Kidney (tissue), 14 donors: ENCODE data around the gene F7. TPM values are rescaled to one million over a fixed set of nuclear protein-coding genes. Genes with fewer than 3 reads are reported as not detected.
A peak's percentile ranks its signal among the peaks of the same experiment; 100 is the strongest.

Experiments
- DNase-seq, 5 donors: peaks; one replicate each; pipeline ENCODE4 v3.0.0-alpha.2; 2013 to 2020
- FAIRE-seq: peaks from 2 replicates; lab custom pipeline; 2012; peaks lifted over from hg19 to GRCh38; lab: Jason Lieb, UNC
- H3K27ac ChIP-seq, 2 donors: one replicate each; pipeline ENCODE4 v1.7.0; 2013; ENCODE audit warnings: low read depth in 2 of 2, low read length in 2 of 2, inconsistent platforms in 1 of 2
- H3K27me3 ChIP-seq: one replicate; pipeline ENCODE4 v1.7.1; 2013; ENCODE audit warnings: low read length, inconsistent platforms; ENCODE audit not compliant: control insufficient read depth, insufficient read depth
- H3K36me3 ChIP-seq, 3 donors: one replicate each; pipeline versions ENCODE4 v1.7.0 to v1.7.1; 2013; ENCODE audit warnings: low read length in 3 of 3, control low read depth in 1 of 3, inconsistent platforms in 1 of 3; ENCODE audit not compliant: insufficient read depth in 3 of 3, control insufficient read depth in 2 of 3
- H3K4me1 ChIP-seq, 3 donors: one replicate each; pipeline versions ENCODE4 v1.7.0 to v1.7.1; 2013; ENCODE audit warnings: low read length in 3 of 3, inconsistent platforms in 1 of 3, low read depth in 1 of 3; ENCODE audit not compliant: control insufficient read depth in 2 of 3, insufficient read depth in 2 of 3
- H3K4me3 ChIP-seq, 3 donors: one replicate each; pipeline versions ENCODE4 v1.7.0 to v1.8.1; 2013; ENCODE audit warnings: low read length in 3 of 3, control low read depth in 1 of 3, inconsistent platforms in 1 of 3
- H3K9ac ChIP-seq, 3 donors: one replicate each; pipeline versions ENCODE4 v1.7.0 to v1.7.1; 2013; ENCODE audit warnings: low read length in 3 of 3, control low read depth in 1 of 3, inconsistent platforms in 1 of 3
- H3K9me3 ChIP-seq, 3 donors: one replicate each; pipeline versions ENCODE4 v1.7.0 to v1.7.1; 2013; ENCODE audit warnings: low read length in 3 of 3, control low read depth in 1 of 3, inconsistent platforms in 1 of 3; ENCODE audit not compliant: control insufficient read depth in 2 of 3, insufficient read depth in 1 of 3
- CTCF ChIP-seq: IDR thresholded peaks from 3 replicates; pipeline ENCODE4 v1.5.1; 2012; ENCODE audit warnings: mild to moderate bottlenecking, moderate library complexity, borderline replicate concordance; ENCODE audit not compliant: insufficient read depth; ENCODE audit errors: extremely low read depth
- intact Hi-C: fragments of 100-400 bp; cut with DNase I; formaldehyde crosslinking; loops from one replicate; pipeline ENCODE4 v1.11.1; 2022
- polyA plus RNA-seq: library from polyadenylated mRNA; stranded (reverse); fragments of 350-450 nt; fragmentation: Illumina TruSeq; extraction: RNeasy Lipid Tissue Mini Kit (QIAGEN cat#74804); gene quantifications from one replicate; pipeline ENCODE4 v1.2.3, GENCODE V29; 2014; ENCODE audit warnings: low read depth, low replicate concordance; ENCODE audit not compliant: insufficient read depth
- total RNA-seq: library from RNA; stranded (reverse); fragmentation: NEBNext Ultra II Directional; extraction: Animal tissue kit (Norgen Biotek cat#: 25700); gene quantifications from one replicate; pipeline ENCODE4 v1.2.1, GENCODE V29; 2021
- donor health status: control.
- donor health status: control.
- donor health status: control.
- donor health status: control.
- donor health status: control.
- donor health status: DM: yes; HTN: yes; CAD: no.
- donor health status: Normal renal cell carcinoma (clear cell type).

F7 gene
- total and polyA plus RNA-seq, 2 donors from 2014 or later = 0.16 to 0.52 TPM

- intact Hi-C loops = no loop called here
- DNase-seq (peak in 1 of 5 donors; percentile 6), FAIRE-seq (no peak)
- Histone ChIP-seq H3K36me3 (peaks cover 0 to 10% (median 0%) of the 10 kb centered on the region in 3 donors), H3K9ac (no peak overlapping the region), H3K27me3 (no peaks in the 10 kb centered on the region), H3K4me1 (no peaks in the 10 kb centered on the region), H3K9me3 (no peaks in the 10 kb centered on the region), H3K27ac (no peak overlapping the region), H3K4me3 (no peak overlapping the region)
- TF ChIP-seq CTCF = no peak
Observed at GRCh38 chr13:113072376-113072775, 33.2 kb upstream of the F7 start.

GRCh38 chr13:113073942-113074341, 31.6 kb upstream of the F7 start:
- FAIRE-seq = no peak
- Histone ChIP-seq H3K4me1 (no peaks in the 10 kb centered on the region), H3K9ac (no peak overlapping the region), H3K9me3 (no peaks in the 10 kb centered on the region), H3K36me3 (peaks cover 0 to 10% (median 5%) of the 10 kb centered on the region in 3 donors), H3K27me3 (no peaks in the 10 kb centered on the region), H3K27ac (no peak overlapping the region), H3K4me3 (no peak overlapping the region)
- intact Hi-C loops = no loop called here
- no peak for TF ChIP-seq CTCF
- peak in 1 of 5 donors; percentile 44 for DNase-seq

GRCh38 chr13:113074401-113074800, 31.2 kb upstream of the F7 start:
- Histone ChIP-seq H3K27ac (no peak overlapping the region), H3K4me3 (no peak overlapping the region), H3K4me1 (peaks cover 0 to 2% (median 0%) of the 10 kb centered on the region in 3 donors), H3K27me3 (no peaks in the 10 kb centered on the region), H3K9ac (no peak overlapping the region), H3K36me3 (peaks cover 0 to 10% (median 5%) of the 10 kb centered on the region in 3 donors), H3K9me3 (no peaks in the 10 kb centered on the region)
- intact Hi-C loops = no loop called here
- FAIRE-seq (no peak), DNase-seq (peak in 1 of 5 donors; percentile 67)
- no peak for TF ChIP-seq CTCF

- Histone ChIP-seq H3K9ac (no peak overlapping the region), H3K27me3 (no peaks in the 10 kb centered on the region), H3K27ac (no peak overlapping the region), H3K4me1 (peaks cover 0 to 2% (median 0%) of the 10 kb centered on the region in 3 donors), H3K36me3 (peaks cover 0 to 10% (median 5%) of the 10 kb centered on the region in 3 donors), H3K4me3 (no peak overlapping the region), H3K9me3 (no peaks in the 10 kb centered on the region)
- FAIRE-seq (no peak), DNase-seq (peak in 1 of 5 donors; percentile 63)
- intact Hi-C loops = no loop called here
- no peak for TF ChIP-seq CTCF
Observed at GRCh38 chr13:113074876-113075275, 30.7 kb upstream of the F7 start.
